HCT116 (cell line): ENCODE results near the gene LSS. TPM values are rescaled to one million over a fixed set of nuclear protein-coding genes. Genes with fewer than 3 reads are reported as not detected.

Experiments
- ATAC-seq: fragments of 200-7000 bp; cut with Tn5 transposase; 2 replicates; pipeline ENCODE4 v1.9.1; 2020; ENCODE audit warnings: mild to moderate bottlenecking, moderate library complexity
- BruUV-seq: library from RNA; stranded (reverse); fragments of 400-500 nt; replicated peaks from 2 replicates; lab custom pipeline; 2021; lab: Mats Ljungman, UMichigan
- CTCF ChIA-PET: fragments of 300-600 bp; sonication (Branson Sonifier 250); formaldehyde crosslinking; loops from one replicate; lab custom pipeline; 2021; ENCODE audit warnings: antibody characterized with exemption; lab: Charles Lee
- POLR2A ChIA-PET: fragments of 300-600, 350-600 bp; sonication (Branson Sonifier 250); formaldehyde crosslinking; loops from one replicate; lab custom pipeline; 2021; ENCODE audit warnings: antibody characterized with exemption; lab: Charles Lee
- RAD21 ChIA-PET, 2 experiments: fragments of 300-600 bp; sonication (Branson Sonifier 250); formaldehyde crosslinking; loops; one replicate each; lab custom pipeline; 2023; ENCODE audit warnings: low total read pairs in 2 of 2; ENCODE audit not compliant: uncharacterized antibody in 2 of 2, unreplicated experiment in 2 of 2, low non-redundant PET in 1 of 2; lab: Charles Lee
- DNase-seq: peaks from one replicate; pipeline ENCODE4 v3.0.0-alpha.2; 2010; ENCODE audit warnings: low read depth, low spot score
- H2AFZ ChIP-seq: fragments of 200-600 bp; shearing (Covaris generic), sonication (generic); 2 replicates; pipeline ENCODE4 v1.6.1; 2017; ENCODE audit warnings: low read depth, mixed run types, mixed read lengths, antibody characterized with exemption, low read length; ENCODE audit not compliant: poor library complexity, severe bottlenecking
- H3K27ac ChIP-seq: 2 replicates; pipeline ENCODE4 v1.5.1; 2012; ENCODE audit warnings: low read depth, low read length
- H3K27me3 ChIP-seq: fragments of 200-600 bp; sonication (generic); 2 replicates; pipeline ENCODE4 v1.6.1; 2016; ENCODE audit warnings: mixed run types, low read length, mixed read lengths; ENCODE audit not compliant: insufficient read depth
- H3K36me3 ChIP-seq, 2 experiments: fragments of 200-500 bp in 1 of 2; fragments of 200-600 bp in 1 of 2; sonication (Bioruptor generic) in 1 of 2; sonication (generic) in 1 of 2; 2 replicates each; pipeline versions ENCODE4 v1.5.1 to v1.6.1; 2014 to 2016; ENCODE audit warnings: low read length in 2 of 2, inconsistent platforms in 1 of 2, mixed read lengths in 1 of 2, mixed run types in 1 of 2; ENCODE audit not compliant: insufficient read depth in 2 of 2, control insufficient read depth in 1 of 2
- H3K4me1 ChIP-seq, 2 experiments: fragments of 200-600 bp in 1 of 2; sonication (generic) in 1 of 2; 2 replicates each; pipeline versions ENCODE4 v1.5.1 to v1.6.1; 2012 to 2017; ENCODE audit warnings: low read length in 2 of 2, inconsistent platforms in 1 of 2, mild to moderate bottlenecking in 1 of 2, mixed read lengths in 1 of 2, mixed run types in 1 of 2, moderate library complexity in 1 of 2; ENCODE audit not compliant: insufficient read depth in 2 of 2, control insufficient read depth in 1 of 2
- H3K4me2 ChIP-seq: fragments of 200-600 bp; sonication (generic); 2 replicates; pipeline ENCODE4 v1.6.1; 2017; ENCODE audit warnings: mixed run types, low read length, mixed read lengths
- H3K4me3 ChIP-seq, 2 experiments: fragments of 200-600 bp in 1 of 2; sonication (generic) in 1 of 2; replicated peaks in 1 of 2; 2 replicates each; pipeline ENCODE4 v1.5.1; 2011 to 2016; ENCODE audit warnings: low read length in 2 of 2, control low read depth in 1 of 2, low read depth in 1 of 2, mild to moderate bottlenecking in 1 of 2, mixed read lengths in 1 of 2, mixed run types in 1 of 2
- H3K79me2 ChIP-seq: fragments of 200-600 bp; sonication (generic); 2 replicates; pipeline ENCODE4 v1.6.1; 2017; ENCODE audit warnings: mild to moderate bottlenecking, mixed run types, low read length, moderate library complexity, mixed read lengths; ENCODE audit not compliant: insufficient read depth
- H3K9ac ChIP-seq: fragments of 200-600 bp; sonication (generic); 2 replicates; pipeline ENCODE4 v1.6.1; 2016; ENCODE audit warnings: low read length, mixed read lengths
- H3K9me2 ChIP-seq: fragments of 200-600 bp; sonication (generic), shearing (Covaris generic); 2 replicates; pipeline ENCODE4 v1.6.1; 2017; ENCODE audit warnings: mixed run types, mild to moderate bottlenecking, moderate library complexity; ENCODE audit not compliant: insufficient read depth
- H3K9me3 ChIP-seq, 2 experiments: fragments of 200-500 bp in 1 of 2; fragments of 200-600 bp in 1 of 2; sonication (Bioruptor generic) in 1 of 2; sonication (generic) in 1 of 2; 2 replicates each; pipeline ENCODE4 v1.6.1; 2014 to 2017; ENCODE audit warnings: low read length in 2 of 2, mixed read lengths in 2 of 2, inconsistent platforms in 1 of 2, low read depth in 1 of 2, mild to moderate bottlenecking in 1 of 2, mixed run types in 1 of 2, moderate library complexity in 1 of 2; ENCODE audit not compliant: control insufficient read depth in 1 of 2, insufficient read depth in 1 of 2
- H4K20me1 ChIP-seq: fragments of 200-600 bp; sonication (generic), shearing (Covaris generic); 2 replicates; pipeline ENCODE4 v1.6.1; 2017; ENCODE audit warnings: mixed run types, mild to moderate bottlenecking, moderate library complexity; ENCODE audit not compliant: insufficient read depth
- ATF3 ChIP-seq: IDR thresholded peaks from 2 replicates; pipeline ENCODE4 v1.6.1; 2012
- CTCF ChIP-seq, 3 experiments: fragments of 200-600 bp in 1 of 3; sonication (generic) in 1 of 3; IDR thresholded peaks in 2 of 3; conservative IDR thresholded peaks in 1 of 3; 2 replicates each; pipeline ENCODE4 v1.5.1; 2012 to 2017; ENCODE audit warnings: low read depth in 2 of 3, low read length in 2 of 3, antibody characterized with exemption in 1 of 3, borderline replicate concordance in 1 of 3, control low read depth in 1 of 3, mild to moderate bottlenecking in 1 of 3, mixed read lengths in 1 of 3, mixed run types in 1 of 3, moderate library complexity in 1 of 3; ENCODE audit not compliant: insufficient read depth in 1 of 3
- EGR1 ChIP-seq: IDR thresholded peaks from 2 replicates; pipeline ENCODE4 v1.6.1; 2012; ENCODE audit warnings: low read depth
- ELF1 ChIP-seq: IDR thresholded peaks from 2 replicates; pipeline ENCODE4 v1.6.1; 2012; ENCODE audit warnings: low read depth, borderline replicate concordance
- EZH2 ChIP-seq: fragments of 200-600 bp; sonication (generic); IDR thresholded peaks from 2 replicates; pipeline ENCODE4 v1.6.1; 2017; ENCODE audit warnings: antibody characterized with exemption, mixed run types
- EZH2phosphoT487 ChIP-seq: fragments of 200-600 bp; IDR thresholded peaks from 2 replicates; pipeline ENCODE4 v1.6.1; 2018; ENCODE audit warnings: antibody characterized with exemption, borderline replicate concordance
- MAX ChIP-seq: IDR thresholded peaks from 2 replicates; pipeline ENCODE4 v1.6.1; 2012
- POLR2A ChIP-seq: IDR thresholded peaks from 2 replicates; pipeline ENCODE4 v1.7.0; 2011; ENCODE audit warnings: borderline replicate concordance; ENCODE audit not compliant: insufficient read depth, insufficient read length; ENCODE audit errors: extremely low read depth
- RAD21 ChIP-seq: IDR thresholded peaks from 2 replicates; pipeline ENCODE4 v1.6.1; 2012; ENCODE audit warnings: low read depth, mild to moderate bottlenecking
- SP1 ChIP-seq: IDR thresholded peaks from 2 replicates; pipeline ENCODE4 v1.6.1; 2012; ENCODE audit warnings: low read depth
- ZBTB33 ChIP-seq: IDR thresholded peaks from 2 replicates; pipeline ENCODE4 v1.6.1; 2011; ENCODE audit warnings: mild to moderate bottlenecking, low read length, moderate library complexity; ENCODE audit not compliant: insufficient replicate concordance; ENCODE audit errors: extremely low read depth
- ZFX ChIP-seq: fragments of 450-650 bp; IDR thresholded peaks from 2 replicates; pipeline ENCODE4 v1.6.1; 2017
- ZNF274 ChIP-seq: fragments of 200-500 bp; sonication (Bioruptor generic); IDR thresholded peaks from 2 replicates; pipeline ENCODE4 v1.6.1; 2014; ENCODE audit warnings: mild to moderate bottlenecking, low read depth, low read length, inconsistent platforms
- intact Hi-C: fragments of 100-400 bp; cut with micrococcal nuclease; formaldehyde crosslinking; loops from 2 replicates; pipeline ENCODE4 v1.10.0; 2022
- total RNA-seq: library from RNA; stranded (reverse); gene quantifications from one replicate; pipeline ENCODE4 v1.2.1, GENCODE V29; 2021; ENCODE audit not compliant: unreplicated experiment
- TF ChIP-seq, protein P1 (sequence below): IDR thresholded peaks from 2 replicates; pipeline ENCODE4 v1.6.1; 2012; ENCODE audit warnings: low read depth

The LSS gene
- total RNA-seq, 1 experiment from 2014 or later: 44.7 TPM

DNA sequence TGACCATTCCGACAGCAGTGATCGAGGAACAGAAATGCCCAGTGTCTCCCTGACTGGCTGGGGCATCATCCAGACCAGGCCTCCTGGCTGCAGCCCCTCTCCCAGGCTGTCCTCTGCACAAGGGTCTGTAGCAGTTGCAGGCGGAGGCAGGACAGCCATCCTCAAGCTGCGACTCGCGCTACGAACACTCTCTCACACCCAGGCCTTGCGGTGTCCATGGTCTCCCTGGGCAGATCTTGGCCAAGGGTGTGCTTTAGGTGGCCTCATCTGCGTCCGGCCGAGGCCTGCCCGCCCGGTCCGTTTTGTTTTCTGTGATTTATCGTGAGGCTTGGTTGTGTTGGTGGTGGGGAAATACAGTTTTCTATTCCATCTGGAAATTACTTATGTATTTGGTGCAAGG, 88.9 kb downstream of the LSS start:
- Histone ChIP-seq H3K79me2 (no peaks in the 10 kb centered on the region), H3K27ac (no peak overlapping the region), H3K4me1 (peaks cover 0 to 11% of the 10 kb centered on the region in 2 experiments; a peak in 1 of 4 replicates), H2AFZ (no peak overlapping the region), H3K36me3 (no peaks in the 10 kb centered on the region), H4K20me1 (no peaks in the 10 kb centered on the region), H3K27me3 (no peaks in the 10 kb centered on the region), H3K4me2 (no peak overlapping the region), H3K9me3 (no peaks in the 10 kb centered on the region), H3K9ac (no peak overlapping the region), H3K4me3 (no peak overlapping the region), H3K9me2 (no peaks in the 10 kb centered on the region)
- POLR2A ChIA-PET: no interaction called here
- no TSS peak for BruUV-seq
- TF ChIP-seq ATF3: no peak
- TF ChIP-seq MAX: no peak
- TF ChIP-seq CTCF (IDR thresholded peaks at IDR 0.05 in 2 of 3, conservative IDR thresholded peaks at IDR 0.05 in 1 of 3; ENCODE audit: borderline replicate concordance in 1 of 3, insufficient read depth in 1 of 3, low read depth in 2 of 3, low read length in 2 of 3): no peak
- TF ChIP-seq ZBTB33: no peak
- no peak for TF ChIP-seq SP1
- TF ChIP-seq, protein P1, sequence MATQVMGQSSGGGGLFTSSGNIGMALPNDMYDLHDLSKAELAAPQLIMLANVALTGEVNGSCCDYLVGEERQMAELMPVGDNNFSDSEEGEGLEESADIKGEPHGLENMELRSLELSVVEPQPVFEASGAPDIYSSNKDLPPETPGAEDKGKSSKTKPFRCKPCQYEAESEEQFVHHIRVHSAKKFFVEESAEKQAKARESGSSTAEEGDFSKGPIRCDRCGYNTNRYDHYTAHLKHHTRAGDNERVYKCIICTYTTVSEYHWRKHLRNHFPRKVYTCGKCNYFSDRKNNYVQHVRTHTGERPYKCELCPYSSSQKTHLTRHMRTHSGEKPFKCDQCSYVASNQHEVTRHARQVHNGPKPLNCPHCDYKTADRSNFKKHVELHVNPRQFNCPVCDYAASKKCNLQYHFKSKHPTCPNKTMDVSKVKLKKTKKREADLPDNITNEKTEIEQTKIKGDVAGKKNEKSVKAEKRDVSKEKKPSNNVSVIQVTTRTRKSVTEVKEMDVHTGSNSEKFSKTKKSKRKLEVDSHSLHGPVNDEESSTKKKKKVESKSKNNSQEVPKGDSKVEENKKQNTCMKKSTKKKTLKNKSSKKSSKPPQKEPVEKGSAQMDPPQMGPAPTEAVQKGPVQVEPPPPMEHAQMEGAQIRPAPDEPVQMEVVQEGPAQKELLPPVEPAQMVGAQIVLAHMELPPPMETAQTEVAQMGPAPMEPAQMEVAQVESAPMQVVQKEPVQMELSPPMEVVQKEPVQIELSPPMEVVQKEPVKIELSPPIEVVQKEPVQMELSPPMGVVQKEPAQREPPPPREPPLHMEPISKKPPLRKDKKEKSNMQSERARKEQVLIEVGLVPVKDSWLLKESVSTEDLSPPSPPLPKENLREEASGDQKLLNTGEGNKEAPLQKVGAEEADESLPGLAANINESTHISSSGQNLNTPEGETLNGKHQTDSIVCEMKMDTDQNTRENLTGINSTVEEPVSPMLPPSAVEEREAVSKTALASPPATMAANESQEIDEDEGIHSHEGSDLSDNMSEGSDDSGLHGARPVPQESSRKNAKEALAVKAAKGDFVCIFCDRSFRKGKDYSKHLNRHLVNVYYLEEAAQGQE: no peak
- no peak for TF ChIP-seq ZNF274
- TF ChIP-seq RAD21: no peak
- no peak for TF ChIP-seq ZFX
- no peak for TF ChIP-seq EZH2
- TF ChIP-seq EZH2phosphoT487: no peak
- TF ChIP-seq ELF1: no peak
- TF ChIP-seq EGR1: no peak
- no peak for TF ChIP-seq POLR2A
- RAD21 ChIA-PET: no interaction called here
- DNase-seq (no peak), ATAC-seq (no peak)
- intact Hi-C loops: loop anchor here (5.0 to 10.0 kb wide), 2 partner anchors 88 to 145 kb away; partner anchors contain the start of genes LSS, MCM3AP and YBEY
- CTCF ChIA-PET: no interaction called here
